ENCODE data around the gene ADH6.

- TF ChIP-seq RBFOX2 (IDR thresholded peaks at IDR 0.05; ENCODE audit: low read depth, low read length) (no peak), GABPA (IDR thresholded peaks at IDR 0.05; ENCODE audit: low read depth, low read length) (no peak), GABPA (CRISPR knock-in tag; IDR thresholded peaks at IDR 0.05; ENCODE audit: low read depth) (peak; percentile 34; the same call in 1 of the 2 replicates), ZNF124 (CRISPR knock-in tag; IDR thresholded peaks at IDR 0.05) (no peak; the same call in 1 of the 2 replicates), MXI1 (IDR thresholded peaks at IDR 0.05; ENCODE audit: borderline replicate concordance, low read depth, low read length) (no peak; the same call in 2 of the 3 replicates), POLR2A (IDR thresholded peaks at IDR 0.05; ENCODE audit: insufficient read depth in 1 of 2, low read depth in 2 of 2, low read length in 2 of 2) (no peak), KDM1A (CRISPR knock-in tag; IDR thresholded peaks at IDR 0.05) (peak; percentile 85), CHD4 (IDR thresholded peaks at IDR 0.05; ENCODE audit: borderline replicate concordance, low read length) (peak; percentile 25; the same call in 1 of the 2 replicates), YY1 (IDR thresholded peaks at IDR 0.05; ENCODE audit: insufficient read depth, insufficient replicate concordance, low read depth, low read length) (no peak), FOXK2 (IDR thresholded peaks at IDR 0.05) (peak; percentile 88), PRMT3 (CRISPR knock-in tag; IDR thresholded peaks at IDR 0.05; ENCODE audit: borderline replicate concordance, low read depth) (no peak), UBTF (CRISPR knock-in tag; IDR thresholded peaks at IDR 0.05) (no peak)
- TF ChIP-seq, protein P1, sequence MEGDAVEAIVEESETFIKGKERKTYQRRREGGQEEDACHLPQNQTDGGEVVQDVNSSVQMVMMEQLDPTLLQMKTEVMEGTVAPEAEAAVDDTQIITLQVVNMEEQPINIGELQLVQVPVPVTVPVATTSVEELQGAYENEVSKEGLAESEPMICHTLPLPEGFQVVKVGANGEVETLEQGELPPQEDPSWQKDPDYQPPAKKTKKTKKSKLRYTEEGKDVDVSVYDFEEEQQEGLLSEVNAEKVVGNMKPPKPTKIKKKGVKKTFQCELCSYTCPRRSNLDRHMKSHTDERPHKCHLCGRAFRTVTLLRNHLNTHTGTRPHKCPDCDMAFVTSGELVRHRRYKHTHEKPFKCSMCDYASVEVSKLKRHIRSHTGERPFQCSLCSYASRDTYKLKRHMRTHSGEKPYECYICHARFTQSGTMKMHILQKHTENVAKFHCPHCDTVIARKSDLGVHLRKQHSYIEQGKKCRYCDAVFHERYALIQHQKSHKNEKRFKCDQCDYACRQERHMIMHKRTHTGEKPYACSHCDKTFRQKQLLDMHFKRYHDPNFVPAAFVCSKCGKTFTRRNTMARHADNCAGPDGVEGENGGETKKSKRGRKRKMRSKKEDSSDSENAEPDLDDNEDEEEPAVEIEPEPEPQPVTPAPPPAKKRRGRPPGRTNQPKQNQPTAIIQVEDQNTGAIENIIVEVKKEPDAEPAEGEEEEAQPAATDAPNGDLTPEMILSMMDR (CRISPR knock-in tag; IDR thresholded peaks at IDR 0.05): no peak
- TF ChIP-seq, protein P2, sequence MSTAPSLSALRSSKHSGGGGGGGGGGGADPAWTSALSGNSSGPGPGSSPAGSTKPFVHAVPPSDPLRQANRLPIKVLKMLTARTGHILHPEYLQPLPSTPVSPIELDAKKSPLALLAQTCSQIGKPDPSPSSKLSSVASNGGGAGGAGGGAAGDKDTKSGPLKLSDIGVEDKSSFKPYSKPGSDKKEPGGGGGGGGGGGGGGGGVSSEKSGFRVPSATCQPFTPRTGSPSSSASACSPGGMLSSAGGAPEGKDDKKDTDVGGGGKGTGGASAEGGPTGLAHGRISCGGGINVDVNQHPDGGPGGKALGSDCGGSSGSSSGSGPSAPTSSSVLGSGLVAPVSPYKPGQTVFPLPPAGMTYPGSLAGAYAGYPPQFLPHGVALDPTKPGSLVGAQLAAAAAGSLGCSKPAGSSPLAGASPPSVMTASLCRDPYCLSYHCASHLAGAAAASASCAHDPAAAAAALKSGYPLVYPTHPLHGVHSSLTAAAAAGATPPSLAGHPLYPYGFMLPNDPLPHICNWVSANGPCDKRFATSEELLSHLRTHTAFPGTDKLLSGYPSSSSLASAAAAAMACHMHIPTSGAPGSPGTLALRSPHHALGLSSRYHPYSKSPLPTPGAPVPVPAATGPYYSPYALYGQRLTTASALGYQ (CRISPR knock-in tag; IDR thresholded peaks at IDR 0.05): peak; percentile 100
- TF ChIP-seq, protein P3, sequence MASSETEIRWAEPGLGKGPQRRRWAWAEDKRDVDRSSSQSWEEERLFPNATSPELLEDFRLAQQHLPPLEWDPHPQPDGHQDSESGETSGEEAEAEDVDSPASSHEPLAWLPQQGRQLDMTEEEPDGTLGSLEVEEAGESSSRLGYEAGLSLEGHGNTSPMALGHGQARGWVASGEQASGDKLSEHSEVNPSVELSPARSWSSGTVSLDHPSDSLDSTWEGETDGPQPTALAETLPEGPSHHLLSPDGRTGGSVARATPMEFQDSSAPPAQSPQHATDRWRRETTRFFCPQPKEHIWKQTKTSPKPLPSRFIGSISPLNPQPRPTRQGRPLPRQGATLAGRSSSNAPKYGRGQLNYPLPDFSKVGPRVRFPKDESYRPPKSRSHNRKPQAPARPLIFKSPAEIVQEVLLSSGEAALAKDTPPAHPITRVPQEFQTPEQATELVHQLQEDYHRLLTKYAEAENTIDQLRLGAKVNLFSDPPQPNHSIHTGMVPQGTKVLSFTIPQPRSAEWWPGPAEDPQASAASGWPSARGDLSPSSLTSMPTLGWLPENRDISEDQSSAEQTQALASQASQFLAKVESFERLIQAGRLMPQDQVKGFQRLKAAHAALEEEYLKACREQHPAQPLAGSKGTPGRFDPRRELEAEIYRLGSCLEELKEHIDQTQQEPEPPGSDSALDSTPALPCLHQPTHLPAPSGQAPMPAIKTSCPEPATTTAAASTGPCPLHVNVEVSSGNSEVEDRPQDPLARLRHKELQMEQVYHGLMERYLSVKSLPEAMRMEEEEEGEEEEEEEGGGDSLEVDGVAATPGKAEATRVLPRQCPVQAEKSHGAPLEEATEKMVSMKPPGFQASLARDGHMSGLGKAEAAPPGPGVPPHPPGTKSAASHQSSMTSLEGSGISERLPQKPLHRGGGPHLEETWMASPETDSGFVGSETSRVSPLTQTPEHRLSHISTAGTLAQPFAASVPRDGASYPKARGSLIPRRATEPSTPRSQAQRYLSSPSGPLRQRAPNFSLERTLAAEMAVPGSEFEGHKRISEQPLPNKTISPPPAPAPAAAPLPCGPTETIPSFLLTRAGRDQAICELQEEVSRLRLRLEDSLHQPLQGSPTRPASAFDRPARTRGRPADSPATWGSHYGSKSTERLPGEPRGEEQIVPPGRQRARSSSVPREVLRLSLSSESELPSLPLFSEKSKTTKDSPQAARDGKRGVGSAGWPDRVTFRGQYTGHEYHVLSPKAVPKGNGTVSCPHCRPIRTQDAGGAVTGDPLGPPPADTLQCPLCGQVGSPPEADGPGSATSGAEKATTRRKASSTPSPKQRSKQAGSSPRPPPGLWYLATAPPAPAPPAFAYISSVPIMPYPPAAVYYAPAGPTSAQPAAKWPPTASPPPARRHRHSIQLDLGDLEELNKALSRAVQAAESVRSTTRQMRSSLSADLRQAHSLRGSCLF (CRISPR knock-in tag; IDR thresholded peaks at IDR 0.05; ENCODE audit: borderline replicate concordance): no peak
Observed at GRCh38 chr4:99157478-99157935, 61.5 kb downstream of the ADH6 start.

Measured in HepG2 (cell line).